Adipose tissue (tissue), 3 donors: ENCODE data around the gene PDE3A. TPM values are rescaled to one million over a fixed set of nuclear protein-coding genes. Genes with fewer than 3 reads are reported as not detected.

Source experiments
- H3K27ac ChIP-seq: one replicate; pipeline ENCODE4 v1.5.1; 2013; ENCODE audit warnings: low read depth, low read length
- WGBS, 3 donors: extraction: QIAGEN DNeasy Blood & Tissue Kit; methylation state at CpG; one replicate each; pipeline ENCODE4 v1.1.7; 2013; 5-methylcytosine and 5-hydroxymethylcytosine counted together
- polyA plus RNA-seq, 3 donors: library from polyadenylated mRNA; stranded (reverse); fragments of 200-250 nt; gene quantifications; one replicate each; pipeline ENCODE4 v1.2.3, GENCODE V29; 2013
- donor health status: healthy with polysubstance abuse.
- donor health status: Bipolar disorder and iron deficiency.
- donor health status: healthy.

Gene PDE3A
- polyA plus RNA-seq, 3 donors, result 2.0 to 4.8 (median 3.5) TPM

GRCh38 chr12:20445687-20446086 is 77.3 kb downstream of the PDE3A start:
- H3K27ac ChIP-seq, result no peak overlapping the region
- 70 to 75% (median 75%) methylated on average over 4 of the region's 4 CpGs for WGBS, 3 donors

- no peak overlapping the region for H3K27ac ChIP-seq
- WGBS, 3 donors, result 66 to 87% (median 86%) methylated on average over 3 of the region's 3 CpGs
Measured at GRCh38 chr12:20446836-20447235, 78.5 kb downstream of the PDE3A start.

- no peak overlapping the region for H3K27ac ChIP-seq
- 80 to 89% (median 81%) methylated on average over 2 of the region's 2 CpGs for WGBS, 3 donors
Measured at GRCh38 chr12:20448781-20449180, 80.4 kb downstream of the PDE3A start.

- WGBS, 3 donors, result 80 to 89% (median 86%) methylated on average over 2 of the region's 2 CpGs
- H3K27ac ChIP-seq, result no peak overlapping the region
Measured at GRCh38 chr12:20450591-20451180, 82.3 kb downstream of the PDE3A start.

- no peak overlapping the region for H3K27ac ChIP-seq
- WGBS, 3 donors, result 76 to 83% (median 80%) methylated on average over 3 of the region's 3 CpGs
Measured at GRCh38 chr12:20451761-20452160, 83.4 kb downstream of the PDE3A start.

GRCh38 chr12:20452496-20453010 is 84.2 kb downstream of the PDE3A start:
- H3K27ac ChIP-seq, result no peak overlapping the region
- 63 to 91% (median 90%) methylated on average over 4 of the region's 4 CpGs for WGBS, 3 donors

- H3K27ac ChIP-seq, result no peak overlapping the region
- WGBS, 3 donors, result 82 to 92% (median 90%) methylated on average over 6 of the region's 6 CpGs
Measured at GRCh38 chr12:20453756-20454310, 85.5 kb downstream of the PDE3A start.

- WGBS, 3 donors, result 56 to 71% (median 56%) methylated on average over 4 of the region's 4 CpGs
- H3K27ac ChIP-seq, result no peak overlapping the region
Measured at GRCh38 chr12:20455001-20455706, 86.8 kb downstream of the PDE3A start.

- H3K27ac ChIP-seq, result no peak overlapping the region
- WGBS, 3 donors, result 62 to 90% (median 90%) methylated on average over 2 of the region's 2 CpGs
Measured at GRCh38 chr12:20457582-20457981, 89.2 kb downstream of the PDE3A start.

GRCh38 chr12:20458011-20458410 is 89.7 kb downstream of the PDE3A start:
- 52 to 91% (median 89%) methylated on average over 1 of the region's 1 CpG for WGBS, 3 donors
- H3K27ac ChIP-seq, result no peak overlapping the region

- 45 to 100% (median 85%) methylated on average over 1 of the region's 1 CpG for WGBS, 3 donors
- no peak overlapping the region for H3K27ac ChIP-seq
Measured at GRCh38 chr12:20459920-20460319, 91.6 kb downstream of the PDE3A start.

- WGBS, 3 donors, result 51 to 96% (median 87%) methylated on average over 2 of the region's 2 CpGs
- no peak overlapping the region for H3K27ac ChIP-seq
Measured at GRCh38 chr12:20460956-20461355, 92.6 kb downstream of the PDE3A start.

- WGBS, 3 donors, result 46 to 76% (median 71%) methylated on average over 2 of the region's 2 CpGs
- no peak overlapping the region for H3K27ac ChIP-seq
Measured at GRCh38 chr12:20463913-20464524, 95.7 kb downstream of the PDE3A start.

GRCh38 chr12:20469300-20469699 is 101.0 kb downstream of the PDE3A start:
- WGBS, 3 donors, result 82 to 88% (median 83%) methylated on average over 4 of the region's 4 CpGs
- no peak overlapping the region for H3K27ac ChIP-seq

- no peak overlapping the region for H3K27ac ChIP-seq
Measured at GRCh38 chr12:20469756-20470155, 101.4 kb downstream of the PDE3A start.

- no peak overlapping the region for H3K27ac ChIP-seq
- 47 to 68% (median 65%) methylated on average over 2 of the region's 2 CpGs for WGBS, 3 donors
Measured at GRCh38 chr12:20472102-20472782, 103.9 kb downstream of the PDE3A start.

- WGBS, 3 donors, result 92 to 94% (median 93%) methylated on average over 5 of the region's 5 CpGs
- H3K27ac ChIP-seq, result no peak overlapping the region
Measured at GRCh38 chr12:20473133-20473532, 104.8 kb downstream of the PDE3A start.

- 95 to 97% (median 96%) methylated on average over 6 of the region's 6 CpGs for WGBS, 3 donors
Measured at GRCh38 chr12:20474016-20474415, 105.7 kb downstream of the PDE3A start.

GRCh38 chr12:20474443-20474842 is 106.1 kb downstream of the PDE3A start:
- 70 to 87% (median 79%) methylated on average over 4 of the region's 4 CpGs for WGBS, 3 donors
- no peak overlapping the region for H3K27ac ChIP-seq

More at GRCh38 chr12:20474016-20474415, 105.7 kb downstream of the PDE3A start:
- H3K27ac ChIP-seq, result no peak overlapping the region
